Fibroblast of skin of left quadriceps (primary cell): Measurements from ENCODE around the gene GPR89A.
A peak's percentile ranks its signal among the peaks of the same experiment; 100 is the strongest.
"Not testable (repeated sequence)": the region's sequence is repeated elsewhere in the genome, so short reads cannot be mapped to it uniquely, and the experiment has no call there.

Source experiments
- DNase-seq, 2 experiments: peaks; one replicate each; pipeline ENCODE4 v3.0.0-alpha.2; 2013; ENCODE audit warnings: low read depth in 2 of 2

The GPR89A gene

GRCh38 chr1:145686078-145686477, 78.3 kb downstream of the GPR89A start:
- not testable (repeated sequence) for DNase-seq

- DNase-seq, result no peak
These were observed 80.5 kb downstream of the GPR89A start for GRCh38 chr1:145688328-145688727.

- no peak for DNase-seq
These were observed 81.1 kb downstream of the GPR89A start for GRCh38 chr1:145688924-145689323.

GRCh38 chr1:145689922-145690321, 82.1 kb downstream of the GPR89A start:
- no peak for DNase-seq

- DNase-seq, result peak; percentile 46 to 47
These were observed 83.1 kb downstream of the GPR89A start for GRCh38 chr1:145690587-145691558.

- no peak for DNase-seq
These were observed 85.1 kb downstream of the GPR89A start for GRCh38 chr1:145692785-145693443.

GRCh38 chr1:145695821-145696629, 88.2 kb downstream of the GPR89A start:
- DNase-seq, result no peak

- no peak for DNase-seq
These were observed 88.8 kb downstream of the GPR89A start for GRCh38 chr1:145696630-145696960.

- DNase-seq, result no peak
These were observed 93.6 kb downstream of the GPR89A start for GRCh38 chr1:145701306-145701862.

GRCh38 chr1:145702052-145702451, 94.3 kb downstream of the GPR89A start:
- DNase-seq, result no peak

GRCh38 chr1:145702826-145703225, 95.0 kb downstream of the GPR89A start:
- no peak for DNase-seq

GRCh38 chr1:145705622-145706021, 97.8 kb downstream of the GPR89A start:
- DNase-seq, result no peak

GRCh38 chr1:145706086-145706664, 98.4 kb downstream of the GPR89A start:
- DNase-seq, result no peak

GRCh38 chr1:145707183-145707867, 99.5 kb downstream of the GPR89A start, which contains the start of gene PDZK1:
Gene PDZK1 (minus strand): TSS chr1:145707368. CDS start chr1:145688021, 19,347 bp downstream.
- DNase-seq, result no peak

GRCh38 chr1:145708063-145708462, 100.3 kb downstream of the GPR89A start:
- no peak for DNase-seq

GRCh38 chr1:145710291-145711027, 102.7 kb downstream of the GPR89A start:
- no peak for DNase-seq

GRCh38 chr1:145711213-145711651, 103.4 kb downstream of the GPR89A start:
- no peak for DNase-seq

- DNase-seq, result no peak
These were observed 106.8 kb downstream of the GPR89A start for GRCh38 chr1:145714524-145715111.

- DNase-seq, result no peak
These were observed 109.0 kb downstream of the GPR89A start for GRCh38 chr1:145716641-145717345.
